Measurements from ENCODE around the gene COX20. TPM values are rescaled to one million over a fixed set of nuclear protein-coding genes. Genes with fewer than 3 reads are reported as not detected.

Gene COX20
- total and polyA plus RNA-seq, 10 of the 15 experiments (the other 5 are each of a cell fraction or from before 2014, with no cell fraction given) = 22.8 to 112 (median 52.7) TPM

GRCh38 chr1:244833734-244834542 lies 1.5 kb upstream of the COX20 start (continued):
- TF ChIP-seq CREM (IDR thresholded peaks at IDR 0.05; ENCODE audit: low read depth) (no peak), ZNF207 (IDR thresholded peaks at IDR 0.05; ENCODE audit: borderline replicate concordance) (no peak), GABPA (IDR thresholded peaks at IDR 0.05; ENCODE audit: low read depth) (no peak), EGR1 (IDR thresholded peaks at IDR 0.05; ENCODE audit: borderline replicate concordance in 1 of 2, low read depth in 2 of 2, low read length in 2 of 2) (peak in 1 of 2 experiments; percentile 47; a peak in 1 of 3 replicates), SRF (IDR thresholded peaks at IDR 0.05; ENCODE audit: low read depth in 2 of 2, low read length in 2 of 2) (no peak), REST (IDR thresholded peaks at IDR 0.05; ENCODE audit: low read depth, low read length) (no peak), HDGF (IDR thresholded peaks at IDR 0.05) (no peak), JUNB (IDR thresholded peaks at IDR 0.05) (no peak), PBX3 (IDR thresholded peaks at IDR 0.05; ENCODE audit: insufficient replicate concordance, low read depth, low read length) (no peak), POLR2A (IDR thresholded peaks at IDR 0.05; ENCODE audit: low read depth, low read length) (no peak), NRF1 (conservative IDR thresholded peaks at IDR 0.05; ENCODE audit: low read depth, low read length) (no peak), TAF1 (IDR thresholded peaks at IDR 0.05; ENCODE audit: borderline replicate concordance, low read depth, low read length) (no peak; the same call in 1 of the 2 replicates), MEF2B (IDR thresholded peaks at IDR 0.05; ENCODE audit: partially characterized antibody, poor library complexity, severe bottlenecking) (no peak), BRCA1 (IDR thresholded peaks at IDR 0.05; ENCODE audit: low read depth, low read length) (no peak), ASH2L (IDR thresholded peaks at IDR 0.05; ENCODE audit: borderline replicate concordance, low read depth) (no peak; the same call in 1 of the 2 replicates), SUZ12 (IDR thresholded peaks at IDR 0.05; ENCODE audit: unreplicated experiment) (no peak), RELA (IDR thresholded peaks at IDR 0.05; ENCODE audit: borderline replicate concordance, partially characterized antibody) (no peak), BACH1 (IDR thresholded peaks at IDR 0.05; ENCODE audit: borderline replicate concordance) (no peak), ETV6 (conservative IDR thresholded peaks at IDR 0.05 in 1 of 2, IDR thresholded peaks at IDR 0.05 in 1 of 2; ENCODE audit: borderline replicate concordance in 1 of 2, low read depth in 1 of 2) (no peak)
- TF ChIP-seq, protein P1, sequence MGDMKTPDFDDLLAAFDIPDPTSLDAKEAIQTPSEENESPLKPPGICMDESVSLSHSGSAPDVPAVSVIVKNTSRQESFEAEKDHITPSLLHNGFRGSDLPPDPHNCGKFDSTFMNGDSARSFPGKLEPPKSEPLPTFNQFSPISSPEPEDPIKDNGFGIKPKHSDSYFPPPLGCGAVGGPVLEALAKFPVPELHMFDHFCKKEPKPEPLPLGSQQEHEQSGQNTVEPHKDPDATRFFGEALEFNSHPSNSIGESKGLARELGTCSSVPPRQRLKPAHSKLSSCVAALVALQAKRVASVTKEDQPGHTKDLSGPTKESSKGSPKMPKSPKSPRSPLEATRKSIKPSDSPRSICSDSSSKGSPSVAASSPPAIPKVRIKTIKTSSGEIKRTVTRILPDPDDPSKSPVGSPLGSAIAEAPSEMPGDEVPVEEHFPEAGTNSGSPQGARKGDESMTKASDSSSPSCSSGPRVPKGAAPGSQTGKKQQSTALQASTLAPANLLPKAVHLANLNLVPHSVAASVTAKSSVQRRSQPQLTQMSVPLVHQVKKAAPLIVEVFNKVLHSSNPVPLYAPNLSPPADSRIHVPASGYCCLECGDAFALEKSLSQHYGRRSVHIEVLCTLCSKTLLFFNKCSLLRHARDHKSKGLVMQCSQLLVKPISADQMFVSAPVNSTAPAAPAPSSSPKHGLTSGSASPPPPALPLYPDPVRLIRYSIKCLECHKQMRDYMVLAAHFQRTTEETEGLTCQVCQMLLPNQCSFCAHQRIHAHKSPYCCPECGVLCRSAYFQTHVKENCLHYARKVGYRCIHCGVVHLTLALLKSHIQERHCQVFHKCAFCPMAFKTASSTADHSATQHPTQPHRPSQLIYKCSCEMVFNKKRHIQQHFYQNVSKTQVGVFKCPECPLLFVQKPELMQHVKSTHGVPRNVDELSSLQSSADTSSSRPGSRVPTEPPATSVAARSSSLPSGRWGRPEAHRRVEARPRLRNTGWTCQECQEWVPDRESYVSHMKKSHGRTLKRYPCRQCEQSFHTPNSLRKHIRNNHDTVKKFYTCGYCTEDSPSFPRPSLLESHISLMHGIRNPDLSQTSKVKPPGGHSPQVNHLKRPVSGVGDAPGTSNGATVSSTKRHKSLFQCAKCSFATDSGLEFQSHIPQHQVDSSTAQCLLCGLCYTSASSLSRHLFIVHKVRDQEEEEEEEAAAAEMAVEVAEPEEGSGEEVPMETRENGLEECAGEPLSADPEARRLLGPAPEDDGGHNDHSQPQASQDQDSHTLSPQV (IDR thresholded peaks at IDR 0.05) = no peak
